KOPT-K1 (cell line): ENCODE data around the gene KCNB1.

Experiments
- H3K27ac ChIP-seq: fragments of 200-600 bp; sonication (generic); 2 replicates; pipeline ENCODE4 v1.5.1; 2016; ENCODE audit warnings: antibody characterized with exemption, mild to moderate bottlenecking, low read depth, low read length; ENCODE audit not compliant: poor library complexity, severe bottlenecking
- H3K36me3 ChIP-seq: fragments of 200-600 bp; sonication (generic); 2 replicates; pipeline ENCODE4 v1.5.1; 2017; ENCODE audit warnings: antibody characterized with exemption, mild to moderate bottlenecking, low read length, moderate library complexity; ENCODE audit not compliant: insufficient read depth
- H3K9me3 ChIP-seq: fragments of 200-600 bp; sonication (generic); 2 replicates; pipeline ENCODE4 v1.5.1; 2017; ENCODE audit warnings: antibody characterized with exemption, low read length, mild to moderate bottlenecking; ENCODE audit not compliant: insufficient read depth, poor library complexity, severe bottlenecking

The KCNB1 gene

DNA sequence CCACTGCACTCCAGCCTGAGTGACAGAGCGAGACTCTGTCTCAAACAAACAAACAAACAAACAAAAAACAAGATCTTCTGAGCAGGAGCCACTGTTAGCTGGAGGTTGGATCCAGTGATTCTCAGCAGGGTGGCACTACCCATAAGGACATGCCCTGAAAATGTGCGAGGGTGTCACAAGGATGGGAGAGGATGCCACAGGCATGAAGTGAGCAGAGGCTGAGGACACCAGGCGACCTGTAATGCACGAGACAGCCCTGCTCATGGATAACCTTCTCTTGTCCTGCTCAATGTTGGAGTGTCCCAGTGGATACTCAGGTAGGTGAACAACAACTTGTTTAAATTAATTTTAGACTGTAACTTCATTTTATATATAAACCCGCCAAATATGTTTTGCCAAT is 76.8 kb downstream of the KCNB1 start:
- Histone ChIP-seq H3K9me3 (no peaks in the 10 kb centered on the region), H3K27ac (no peak overlapping the region), H3K36me3 (no peaks in the 10 kb centered on the region)

DNA sequence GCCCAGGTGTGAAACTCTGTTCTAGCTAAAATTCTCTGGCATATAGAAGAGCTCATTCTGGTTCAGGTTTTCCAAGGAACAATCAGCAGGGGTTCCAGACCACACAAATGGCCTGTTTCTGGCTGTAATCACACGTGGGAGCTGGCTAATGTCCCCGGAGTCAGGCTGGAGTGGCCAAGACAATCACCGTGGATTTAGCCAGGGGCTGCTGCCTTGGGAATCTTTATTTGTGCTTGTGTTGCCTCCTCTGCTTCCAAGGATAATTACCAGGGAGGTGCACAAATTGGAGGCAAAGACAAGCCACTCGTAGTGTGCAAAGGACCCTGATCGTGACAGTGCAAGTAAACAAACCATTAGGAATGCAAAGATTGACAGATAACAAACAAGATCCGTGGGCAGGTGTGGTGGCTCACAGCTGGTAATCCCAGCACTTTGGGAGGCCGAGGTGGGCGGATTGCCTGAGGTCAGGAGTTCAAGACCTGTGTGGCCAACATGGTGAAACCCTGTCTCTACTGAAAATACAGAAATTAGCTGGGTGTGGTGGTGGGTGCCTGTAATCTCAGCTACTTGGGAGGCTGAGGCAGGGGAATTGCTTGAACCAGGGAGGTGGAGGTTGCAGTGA is 77.3 kb downstream of the KCNB1 start:
- Histone ChIP-seq H3K9me3 (no peaks in the 10 kb centered on the region), H3K36me3 (no peaks in the 10 kb centered on the region), H3K27ac (no peak overlapping the region)

DNA sequence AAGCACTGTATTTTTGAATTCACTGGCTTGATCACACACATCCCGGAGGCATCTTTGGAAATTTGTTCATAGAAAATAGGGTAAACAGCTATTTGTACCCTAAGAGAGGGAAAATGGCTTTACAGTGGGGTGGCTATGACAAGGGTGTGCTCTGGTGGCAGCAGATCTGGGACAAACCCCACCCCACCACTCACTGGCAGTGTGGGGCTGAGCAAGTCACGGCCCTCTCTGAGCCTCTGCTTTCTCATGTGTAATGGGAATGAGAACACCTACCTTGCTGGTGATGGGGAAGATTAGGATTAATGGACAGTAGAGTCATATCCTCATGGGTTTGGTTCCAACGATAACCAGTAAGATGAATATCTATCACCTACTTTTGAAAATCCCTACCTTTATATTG is 78.0 kb downstream of the KCNB1 start:
- H3K9me3 ChIP-seq = no peaks in the 10 kb centered on the region
- no peak overlapping the region for H3K27ac ChIP-seq
- no peaks in the 10 kb centered on the region for H3K36me3 ChIP-seq

DNA sequence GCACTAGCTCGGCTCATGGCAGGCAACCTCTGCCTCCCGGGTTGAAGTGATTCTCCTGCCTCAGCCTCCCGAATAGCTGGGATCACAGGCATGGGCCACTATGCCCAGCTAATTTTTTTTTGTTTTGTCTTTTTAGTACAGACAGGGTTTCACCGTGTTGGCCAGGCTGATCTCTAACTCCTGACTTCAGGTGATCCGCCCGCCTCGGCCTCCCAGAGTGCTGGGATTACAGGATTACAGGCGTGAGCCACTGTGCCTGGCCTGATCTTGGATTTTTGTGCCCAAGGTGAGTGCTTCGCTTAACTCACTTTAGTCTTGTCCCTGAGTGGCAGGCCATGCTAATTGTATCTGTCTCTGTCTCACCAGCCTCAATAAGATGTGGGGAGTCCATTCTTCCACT is 78.6 kb downstream of the KCNB1 start:
- Histone ChIP-seq H3K9me3 (no peaks in the 10 kb centered on the region), H3K36me3 (no peaks in the 10 kb centered on the region), H3K27ac (no peak overlapping the region)

DNA sequence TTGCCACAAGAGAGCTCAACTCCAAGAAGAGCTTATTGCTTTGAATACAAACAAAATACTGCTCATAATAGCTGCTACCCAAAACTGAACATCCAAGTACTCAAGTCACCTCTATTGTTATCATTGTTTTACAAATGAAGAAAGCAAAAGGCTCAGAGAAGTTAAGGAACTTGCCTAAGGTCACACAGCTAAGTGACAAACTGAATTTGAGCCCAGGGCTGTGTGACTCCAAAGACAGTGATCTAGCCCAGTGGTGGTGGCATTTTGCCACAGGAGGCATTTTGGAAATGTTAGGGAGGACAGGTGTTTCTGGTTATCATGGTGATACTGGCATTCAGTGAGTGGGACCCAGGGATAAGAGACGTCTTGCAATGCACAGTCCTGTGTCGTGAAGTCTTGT is 79.5 kb downstream of the KCNB1 start:
- no peaks in the 10 kb centered on the region for H3K9me3 ChIP-seq
- H3K36me3 ChIP-seq = no peaks in the 10 kb centered on the region
- H3K27ac ChIP-seq = no peak overlapping the region

DNA sequence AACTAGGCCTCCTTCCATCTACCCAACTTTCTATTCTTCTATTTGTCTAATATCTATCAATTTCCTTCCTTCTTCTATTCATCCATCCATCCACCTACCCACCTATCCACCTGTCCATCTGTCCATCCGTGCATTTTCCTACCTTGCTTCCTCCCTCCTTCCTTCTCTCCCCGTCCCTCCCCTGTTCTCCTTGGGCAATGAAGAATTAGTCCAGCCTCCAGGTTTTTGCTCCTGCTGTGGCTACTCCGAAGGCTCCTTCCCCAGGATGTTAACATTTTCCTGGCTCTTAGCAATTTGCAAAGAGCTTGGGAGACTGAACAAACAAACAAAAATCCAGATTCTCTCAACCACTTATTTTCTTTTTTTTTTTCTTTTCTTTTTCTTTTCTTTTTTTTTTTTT is 81.6 kb downstream of the KCNB1 start:
- no peaks in the 10 kb centered on the region for H3K36me3 ChIP-seq
- no peak overlapping the region for H3K27ac ChIP-seq
- H3K9me3 ChIP-seq = no peaks in the 10 kb centered on the region

DNA sequence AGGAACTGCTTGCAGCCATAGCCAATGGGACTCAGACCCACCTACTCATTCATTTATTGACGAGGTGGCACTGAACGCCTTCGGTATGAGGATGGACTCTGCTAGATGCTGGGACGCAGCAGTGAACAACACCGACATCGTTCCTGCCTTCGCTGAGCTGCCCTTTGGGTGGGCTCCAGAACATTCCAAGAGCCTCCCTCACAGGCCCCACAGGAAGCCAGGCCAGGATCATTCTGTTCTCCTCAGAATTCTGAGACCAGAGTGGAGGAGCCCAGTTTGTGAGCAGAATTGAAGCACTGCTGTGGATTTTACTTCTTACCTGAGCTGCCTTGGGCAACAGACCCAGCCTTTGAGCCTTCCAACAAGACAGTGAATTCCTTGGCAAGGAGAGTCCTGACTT is 82.1 kb downstream of the KCNB1 start:
- Histone ChIP-seq H3K27ac (no peak overlapping the region), H3K9me3 (no peaks in the 10 kb centered on the region), H3K36me3 (no peaks in the 10 kb centered on the region)

DNA sequence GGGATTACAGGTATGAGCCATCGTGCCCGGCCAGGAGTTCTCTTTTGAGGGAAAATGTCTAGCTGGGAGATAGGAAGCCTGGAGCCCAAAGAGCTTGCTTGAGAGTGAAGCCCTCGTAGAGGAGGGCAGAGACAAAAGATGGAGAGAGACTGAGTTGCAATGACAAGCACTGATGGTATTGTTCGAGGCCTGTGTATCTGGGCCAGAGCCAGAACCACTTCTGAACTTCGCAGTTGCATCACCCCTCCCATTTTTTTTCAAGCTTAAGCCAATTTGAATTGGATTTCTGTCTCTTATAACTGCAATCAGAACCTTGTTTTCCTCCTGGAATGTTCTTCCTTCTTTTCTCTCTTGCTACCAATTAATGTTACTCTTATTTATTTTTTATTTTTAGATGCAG is 83.1 kb downstream of the KCNB1 start:
- Histone ChIP-seq H3K36me3 (no peaks in the 10 kb centered on the region), H3K9me3 (no peaks in the 10 kb centered on the region), H3K27ac (no peak overlapping the region)

DNA sequence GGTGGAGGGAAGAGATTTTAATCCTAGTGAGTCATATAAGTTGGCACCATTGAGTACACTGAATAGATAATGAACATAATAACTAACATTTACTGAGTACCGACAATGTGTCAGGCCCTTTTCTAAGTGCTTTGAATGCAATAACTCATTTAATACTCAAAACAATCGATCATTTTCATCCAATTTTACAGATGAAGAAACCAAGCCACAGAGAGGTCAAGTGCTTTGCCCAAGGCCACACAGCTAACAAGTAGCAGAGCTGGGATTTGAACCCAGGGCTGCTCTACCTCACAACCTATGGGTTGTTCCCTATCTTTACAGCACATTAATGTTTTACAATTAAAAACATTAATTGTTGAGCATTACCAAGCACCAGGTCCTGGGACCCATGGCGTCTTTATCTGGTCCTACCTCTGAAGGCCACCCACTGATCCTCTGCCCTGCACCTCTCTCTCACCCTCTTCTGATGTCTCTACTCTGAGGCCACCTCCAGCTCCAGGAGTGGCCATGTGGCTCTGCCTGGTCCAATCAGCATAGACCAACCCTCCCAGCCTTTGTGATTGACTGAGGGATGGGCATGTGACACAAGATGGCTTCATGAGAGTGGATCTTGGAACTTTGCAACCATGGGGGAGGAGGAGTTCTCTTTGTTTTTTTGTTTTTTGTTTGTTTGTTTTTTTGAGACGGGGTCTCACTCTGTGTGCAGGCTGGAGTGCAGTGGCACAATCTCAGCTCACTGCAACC is 83.9 kb downstream of the KCNB1 start:
- Histone ChIP-seq H3K9me3 (no peaks in the 10 kb centered on the region), H3K36me3 (no peaks in the 10 kb centered on the region), H3K27ac (no peak overlapping the region)

DNA sequence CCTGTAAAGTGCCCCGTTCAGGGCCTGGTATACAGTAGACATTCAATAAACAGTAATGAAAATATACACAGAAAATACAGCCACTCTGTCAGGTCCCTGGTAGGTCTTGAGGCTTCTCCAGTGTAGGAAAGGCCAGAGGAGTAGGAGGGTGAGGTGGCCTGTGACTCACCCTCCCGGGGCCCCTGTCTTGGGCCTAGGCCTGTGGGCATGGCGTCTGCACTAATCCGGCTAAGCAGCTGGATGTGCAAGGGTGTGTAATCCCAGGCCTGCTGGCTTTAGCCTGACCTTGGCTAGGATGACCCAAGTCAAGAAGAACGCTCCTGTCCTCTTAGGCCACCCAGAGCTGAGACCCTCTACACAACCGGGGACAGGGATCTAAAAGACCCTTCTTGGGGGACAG is 84.9 kb downstream of the KCNB1 start:
- H3K27ac ChIP-seq = no peak overlapping the region

DNA sequence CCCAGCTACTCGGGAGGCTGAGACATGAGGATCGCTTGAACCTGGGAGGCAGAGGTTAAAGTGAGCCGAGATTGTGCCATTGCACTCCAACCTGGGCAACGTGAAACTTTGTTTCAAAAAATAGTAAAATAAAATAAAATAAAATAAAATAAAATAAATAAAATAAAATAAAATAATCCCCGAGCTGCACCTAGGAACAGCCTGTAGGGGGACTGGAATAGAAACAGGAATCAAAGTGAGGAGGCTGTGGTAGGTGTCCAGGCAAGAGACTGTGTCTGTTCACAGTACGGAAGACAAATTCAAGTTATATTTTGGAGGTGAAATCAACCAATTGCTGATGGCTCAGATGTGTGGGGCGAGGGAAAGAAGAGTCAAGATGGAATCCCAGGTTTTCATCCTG is 86.2 kb downstream of the KCNB1 start:
- no peak overlapping the region for H3K27ac ChIP-seq
- no peaks in the 10 kb centered on the region for H3K9me3 ChIP-seq
- no peaks in the 10 kb centered on the region for H3K36me3 ChIP-seq

More for the DNA sequence above, 84.9 kb downstream of the KCNB1 start:
- no peaks in the 10 kb centered on the region for H3K9me3 ChIP-seq
- H3K36me3 ChIP-seq = no peaks in the 10 kb centered on the region

DNA sequence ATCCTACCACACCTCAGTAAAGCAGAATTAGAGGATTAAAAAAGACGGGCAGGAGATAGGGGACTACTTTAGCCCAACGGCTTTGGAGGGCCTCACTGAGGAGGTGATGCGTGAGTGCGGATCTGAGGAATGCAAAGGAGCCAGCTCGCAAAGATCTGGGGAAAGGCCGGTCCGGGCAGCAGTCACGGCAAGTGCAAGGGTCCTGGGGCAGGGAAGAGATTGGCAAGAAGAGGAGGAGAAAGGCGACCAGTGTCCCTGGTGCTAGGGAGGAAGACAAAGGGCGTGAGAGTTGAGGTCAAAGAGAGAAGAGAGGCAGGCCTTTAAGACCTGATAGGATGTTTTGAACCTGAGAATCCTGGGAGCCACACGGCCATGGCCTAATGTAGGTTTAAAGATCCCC is 86.8 kb downstream of the KCNB1 start:
- no peaks in the 10 kb centered on the region for H3K9me3 ChIP-seq
- H3K36me3 ChIP-seq = no peaks in the 10 kb centered on the region
- no peak overlapping the region for H3K27ac ChIP-seq

DNA sequence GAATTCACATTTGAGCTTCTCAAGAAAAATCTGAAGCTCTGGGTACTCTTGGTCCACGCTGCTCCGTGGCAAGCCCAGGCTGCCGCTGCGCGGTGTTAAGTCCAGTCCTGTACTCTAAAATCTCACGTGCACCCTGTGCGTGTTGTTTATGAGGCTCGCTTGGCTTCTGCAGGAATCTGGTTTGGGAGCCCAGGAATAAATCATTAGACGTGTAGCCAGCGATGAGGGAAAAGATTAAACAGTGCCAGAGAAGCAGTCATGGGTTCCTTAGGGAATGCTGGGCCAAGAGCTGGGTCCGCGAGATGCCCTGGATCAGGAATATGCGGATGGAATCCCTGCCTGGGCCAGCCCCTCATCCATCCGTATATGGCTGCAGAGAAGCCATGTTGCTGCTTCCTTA is 87.3 kb downstream of the KCNB1 start:
- Histone ChIP-seq H3K27ac (no peak overlapping the region), H3K9me3 (no peaks in the 10 kb centered on the region), H3K36me3 (no peaks in the 10 kb centered on the region)

DNA sequence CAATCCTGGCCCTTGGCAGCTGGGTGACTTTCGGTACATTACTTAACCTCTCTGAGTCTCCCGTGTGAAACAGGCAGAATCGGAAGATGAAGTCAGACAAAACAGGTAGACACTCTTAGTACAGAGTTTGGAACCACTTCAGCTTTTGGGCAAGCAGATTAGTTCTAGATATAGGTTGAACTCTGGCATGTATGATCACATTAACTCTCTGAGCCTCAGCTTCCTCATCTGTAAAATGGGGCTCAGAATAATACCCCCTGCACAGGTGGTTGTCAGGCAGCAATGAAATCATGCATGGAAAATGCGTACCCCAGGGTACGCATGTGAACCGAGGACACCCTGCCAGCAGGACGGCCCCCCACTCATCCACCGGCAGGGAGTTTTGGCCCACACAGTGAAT is 87.7 kb downstream of the KCNB1 start:
- Histone ChIP-seq H3K9me3 (no peaks in the 10 kb centered on the region), H3K36me3 (no peaks in the 10 kb centered on the region), H3K27ac (no peak overlapping the region)

DNA sequence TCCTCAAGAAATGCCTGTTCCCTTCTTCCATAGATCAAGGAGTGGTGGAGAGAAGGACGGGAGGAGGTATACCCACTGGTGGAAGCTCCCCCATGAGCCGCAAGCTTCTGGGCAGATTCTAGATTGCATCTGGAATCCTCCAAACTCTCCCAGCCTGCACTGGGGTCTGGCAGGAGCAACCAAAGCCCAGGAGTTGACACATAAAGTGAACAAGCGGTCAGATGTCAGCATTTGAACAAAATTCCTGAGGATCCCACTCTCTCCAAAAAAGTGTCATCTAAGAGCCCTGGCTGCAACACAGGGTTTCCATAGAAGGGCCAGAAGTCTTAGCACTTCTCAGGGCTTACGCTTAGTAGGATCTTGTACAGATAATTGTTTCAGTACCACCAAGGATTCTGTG is 88.2 kb downstream of the KCNB1 start:
- no peaks in the 10 kb centered on the region for H3K9me3 ChIP-seq
- H3K27ac ChIP-seq = no peak overlapping the region
- H3K36me3 ChIP-seq = no peaks in the 10 kb centered on the region

DNA sequence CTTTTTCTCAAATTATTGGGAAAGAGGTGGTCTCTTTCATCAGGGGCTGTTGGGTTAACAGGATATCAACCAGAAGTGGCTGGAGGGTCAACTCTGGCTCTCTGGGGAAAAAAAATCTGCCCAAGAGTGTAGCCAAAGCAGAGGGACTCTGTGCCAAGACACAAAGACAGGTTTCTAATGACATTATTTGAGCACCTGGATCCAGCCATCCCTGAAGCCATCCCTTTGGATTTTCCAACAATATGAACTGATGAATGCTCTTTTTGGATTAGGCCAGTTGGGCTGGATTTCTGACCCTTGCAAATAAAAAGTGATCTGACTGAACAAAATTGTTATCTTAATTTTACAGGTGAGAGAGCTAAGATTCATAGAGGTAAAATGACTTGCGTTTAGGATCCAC is 88.7 kb downstream of the KCNB1 start:
- H3K9me3 ChIP-seq = no peaks in the 10 kb centered on the region
- no peak overlapping the region for H3K27ac ChIP-seq
- H3K36me3 ChIP-seq = no peaks in the 10 kb centered on the region
